NB4 (cell line): ENCODE data around the gene KCTD12.

Experiments
- CTCF ChIP-seq: IDR thresholded peaks from one replicate; pipeline ENCODE4 v1.5.1; 2012; ENCODE audit warnings: low read depth, low read length
- MYC ChIP-seq: IDR thresholded peaks from 2 replicates; pipeline ENCODE4 v1.6.1; 2011; ENCODE audit warnings: low read depth, low read length
- POLR2A ChIP-seq: IDR thresholded peaks from 2 replicates; pipeline ENCODE4 v1.6.1; 2011; ENCODE audit warnings: mild to moderate bottlenecking; ENCODE audit not compliant: insufficient read length; ENCODE audit errors: extremely low read depth

GRCh38 chr13:76849493-76849892 lies 36.7 kb downstream of the KCTD12 start:
- no peak for TF ChIP-seq POLR2A
- TF ChIP-seq CTCF: no peak
- no peak for TF ChIP-seq MYC
